ENCODE data around the gene SCN1B.

DNA sequence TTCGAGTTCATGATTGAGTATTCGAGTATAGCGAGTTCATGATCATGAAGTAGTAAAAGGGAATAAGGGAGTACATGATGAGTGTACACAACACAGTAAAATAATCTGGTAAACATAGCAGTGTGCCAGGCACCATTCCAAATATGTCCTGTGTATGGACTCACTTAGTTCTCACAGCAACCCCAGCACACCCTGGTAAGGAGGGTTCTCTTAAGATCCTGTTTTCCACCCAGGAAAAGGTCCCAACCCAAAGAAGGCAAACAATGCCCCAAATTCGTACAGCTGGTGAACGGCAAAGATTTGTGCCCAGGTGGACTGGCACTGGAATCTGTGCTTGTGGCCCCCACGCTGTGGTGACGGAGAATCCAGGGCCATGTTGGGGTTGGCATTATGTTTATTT is 32.7 kb downstream of the SCN1B start:
- TF ChIP-seq CTCF (IDR thresholded peaks at IDR 0.05) (no peak), POLR2AphosphoS5 (IDR thresholded peaks at IDR 0.05; ENCODE audit: insufficient read depth in 1 of 2, low read depth in 1 of 2) (no peak)
